Fibroblast of skin of right biceps (primary cell): ENCODE data around the gene NTRK3.
A peak's percentile ranks its signal among the peaks of the same experiment; 100 is the strongest.

ENCODE experiments used
- DNase-seq: peaks from one replicate; pipeline ENCODE4 v3.0.0-alpha.2; 2013

NTRK3 gene

GRCh38 chr15:88230823-88231222, 25.7 kb downstream of the NTRK3 start:
- DNase-seq, result no peak

DNA sequence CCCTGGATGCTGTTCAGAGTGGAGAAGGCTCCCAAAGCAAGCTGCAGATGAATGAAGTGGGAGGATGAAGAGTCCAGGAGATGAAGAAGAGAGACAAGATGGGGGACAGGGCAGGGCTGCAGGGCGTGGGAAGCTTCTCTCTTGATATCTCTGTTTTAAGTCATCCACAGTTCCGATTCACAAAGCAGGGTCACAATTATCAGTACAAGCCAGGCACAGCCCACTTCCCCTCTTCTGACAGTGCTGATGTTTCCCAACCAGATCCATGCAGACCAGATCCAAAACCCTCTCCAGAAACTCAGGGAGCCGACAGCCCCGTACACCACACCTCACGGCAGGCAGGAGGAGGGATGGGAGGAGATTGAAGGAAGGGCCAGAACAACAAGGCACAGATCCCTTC, 31.1 kb downstream of the NTRK3 start:
- no peak for DNase-seq

- no peak for DNase-seq
Observed at GRCh38 chr15:88223084-88223483, 33.5 kb downstream of the NTRK3 start.

- no peak for DNase-seq
Observed at GRCh38 chr15:88221836-88222235, 34.7 kb downstream of the NTRK3 start.

DNA sequence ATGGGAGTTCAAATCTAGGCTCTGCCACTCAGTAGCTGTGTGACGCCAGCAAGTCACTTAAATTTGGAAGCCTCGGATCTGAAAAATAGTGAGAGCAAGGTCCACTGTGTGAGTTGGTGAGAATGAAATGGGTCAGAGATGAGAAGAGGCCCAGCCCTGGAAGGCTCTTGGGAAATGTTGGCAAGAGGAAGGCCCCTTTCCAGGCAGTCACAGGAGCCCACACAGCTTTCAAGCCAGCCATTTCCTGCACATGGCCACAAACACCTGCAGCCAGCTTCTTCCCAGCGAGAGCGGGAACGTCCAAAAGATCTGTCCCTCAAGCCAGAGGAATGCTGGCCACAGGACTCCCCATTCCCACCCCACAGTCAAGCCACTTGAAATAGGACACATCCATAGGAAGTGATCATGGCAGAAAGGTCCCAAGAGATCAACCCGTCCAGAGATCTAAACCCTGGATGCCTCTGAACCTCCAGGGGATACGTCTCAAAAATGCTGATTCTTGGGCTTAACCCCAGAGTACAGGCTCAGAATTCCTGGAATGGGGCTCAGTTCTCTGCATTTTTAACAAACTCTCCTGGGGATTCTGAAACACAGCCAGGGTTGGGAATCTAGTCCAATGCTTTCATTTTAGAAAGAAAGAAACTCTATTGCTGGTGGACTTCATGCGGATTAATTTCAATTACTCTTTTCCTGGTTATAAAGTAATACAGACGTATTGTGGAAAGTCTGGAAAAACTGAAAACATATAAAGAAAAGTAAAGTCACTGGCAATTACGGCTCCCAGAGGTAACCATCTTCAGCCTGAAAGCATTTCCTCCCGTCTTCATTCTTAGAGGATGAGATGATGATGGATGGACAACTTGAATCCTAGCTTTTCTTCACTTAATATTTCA, 35.9 kb downstream of the NTRK3 start:
- DNase-seq, result peak; percentile 46

- DNase-seq, result no peak
Observed at GRCh38 chr15:88219623-88220022, 36.9 kb downstream of the NTRK3 start.

GRCh38 chr15:88218557-88219221, 37.9 kb downstream of the NTRK3 start:
- DNase-seq, result no peak

GRCh38 chr15:88215066-88215648, 41.4 kb downstream of the NTRK3 start:
- no peak for DNase-seq

- DNase-seq, result no peak
Observed at GRCh38 chr15:88209111-88209510, 47.4 kb downstream of the NTRK3 start.

GRCh38 chr15:88208396-88208795, 48.1 kb downstream of the NTRK3 start:
- DNase-seq, result no peak

DNA sequence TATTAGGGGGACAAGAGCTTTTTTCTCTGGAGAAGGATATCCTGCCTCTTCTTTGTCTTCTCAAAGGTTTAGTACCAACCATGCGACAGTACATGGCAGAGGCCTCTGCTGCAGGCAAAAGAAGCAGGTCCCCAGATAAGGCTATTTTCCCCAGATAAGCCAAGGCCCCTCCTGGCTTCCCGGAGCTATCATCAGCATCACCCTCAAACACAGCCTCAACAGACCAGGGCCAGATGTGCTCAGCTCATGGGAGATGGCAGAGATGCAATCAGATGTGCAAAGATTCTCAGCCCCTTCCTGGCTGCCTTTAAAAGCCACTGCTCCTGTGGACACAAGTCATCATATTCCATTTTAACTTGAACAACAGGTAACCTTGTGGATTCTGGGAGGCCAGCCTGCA, 49.0 kb downstream of the NTRK3 start:
- no peak for DNase-seq

- peak; percentile 7 for DNase-seq
Observed at GRCh38 chr15:88204584-88204983, 52.0 kb downstream of the NTRK3 start.

- DNase-seq, result peak; percentile 51
Observed at GRCh38 chr15:88202231-88202630, 54.3 kb downstream of the NTRK3 start.

DNA sequence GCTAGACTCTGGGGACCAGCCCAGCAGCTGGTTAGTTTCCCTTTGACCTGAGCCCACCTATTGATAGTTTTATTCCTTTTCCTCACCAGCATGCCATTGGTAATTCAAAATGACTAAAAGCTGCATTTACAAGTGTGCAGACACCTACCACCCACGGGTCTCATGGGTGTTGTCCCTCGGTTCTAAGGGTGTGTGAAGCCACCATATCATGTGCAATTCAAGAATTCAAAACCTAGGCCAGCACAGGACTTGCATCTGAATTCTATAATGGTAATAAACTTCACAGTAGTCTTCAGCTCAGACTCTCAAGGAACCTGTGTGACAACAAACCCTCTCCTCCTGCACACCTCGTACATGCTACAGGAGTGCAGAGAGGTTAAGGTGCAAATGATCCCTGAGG, 55.3 kb downstream of the NTRK3 start:
- no peak for DNase-seq

GRCh38 chr15:88196961-88197360, 59.6 kb downstream of the NTRK3 start:
- no peak for DNase-seq

DNA sequence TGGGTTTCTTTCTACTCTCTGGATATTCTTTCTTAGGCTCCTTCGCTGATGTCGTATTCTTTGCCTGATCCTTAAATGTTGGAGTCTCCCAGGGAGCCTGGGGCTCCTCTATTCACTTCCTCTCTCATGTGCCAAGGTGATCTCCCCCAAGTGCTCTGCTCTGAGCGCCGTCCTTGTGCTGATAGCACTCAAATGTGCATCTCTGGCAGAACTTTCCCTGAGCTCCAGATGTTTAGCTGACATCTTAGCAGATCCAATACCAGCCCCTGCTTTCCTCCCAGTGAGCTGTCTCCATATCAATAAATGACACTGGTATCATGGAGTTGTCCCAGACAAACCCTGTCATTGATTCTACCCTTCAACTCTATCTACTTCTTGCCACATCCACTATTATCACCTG, 62.4 kb downstream of the NTRK3 start:
- DNase-seq, result no peak

GRCh38 chr15:88193415-88193814, 63.1 kb downstream of the NTRK3 start:
- DNase-seq, result no peak

- DNase-seq, result no peak
Observed at GRCh38 chr15:88191812-88192165, 64.8 kb downstream of the NTRK3 start.

DNA sequence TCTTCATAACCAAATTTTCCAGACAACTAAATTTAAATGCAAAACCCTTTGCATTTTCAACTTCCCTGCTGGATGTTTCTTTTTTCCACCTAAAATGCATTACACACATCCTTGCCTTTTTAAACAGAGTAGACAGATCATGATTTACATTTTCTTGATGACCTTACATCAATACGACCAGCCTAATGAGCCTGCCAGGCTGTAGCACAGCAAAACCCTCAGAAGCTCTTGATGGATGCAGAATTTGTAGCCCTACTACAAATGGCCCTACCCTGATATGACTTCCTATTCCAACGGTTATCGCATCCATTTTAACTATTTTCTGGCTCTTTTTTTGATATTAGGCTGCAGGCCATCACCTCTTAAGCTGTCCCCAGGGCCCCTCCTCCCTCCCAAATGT, 66.3 kb downstream of the NTRK3 start:
- DNase-seq, result no peak

GRCh38 chr15:88188300-88188699, 68.2 kb downstream of the NTRK3 start:
- DNase-seq, result no peak

GRCh38 chr15:88187195-88187594, 69.3 kb downstream of the NTRK3 start:
- DNase-seq, result peak; percentile 13

DNA sequence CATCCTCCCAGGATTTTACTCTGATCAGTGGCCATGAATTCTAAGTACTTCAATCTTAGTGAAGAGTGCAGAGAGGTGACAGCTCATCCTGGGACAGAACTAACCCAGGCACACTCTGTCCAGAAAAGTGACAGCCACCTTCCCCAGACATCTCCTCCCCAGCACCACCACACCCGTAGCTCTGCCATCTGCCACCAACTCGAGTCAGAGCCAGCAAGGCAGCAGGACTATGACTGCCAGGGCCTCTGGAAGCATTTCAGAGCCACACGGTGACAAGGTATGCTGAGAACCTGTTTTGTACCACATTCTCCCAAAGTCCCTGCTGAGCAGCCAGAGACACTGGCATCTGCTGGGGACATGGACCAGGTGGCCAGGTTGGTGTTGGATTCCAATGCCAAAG, 71.0 kb downstream of the NTRK3 start:
- DNase-seq, result no peak

- no peak for DNase-seq
Observed at GRCh38 chr15:88181613-88182012, 74.9 kb downstream of the NTRK3 start.

DNA sequence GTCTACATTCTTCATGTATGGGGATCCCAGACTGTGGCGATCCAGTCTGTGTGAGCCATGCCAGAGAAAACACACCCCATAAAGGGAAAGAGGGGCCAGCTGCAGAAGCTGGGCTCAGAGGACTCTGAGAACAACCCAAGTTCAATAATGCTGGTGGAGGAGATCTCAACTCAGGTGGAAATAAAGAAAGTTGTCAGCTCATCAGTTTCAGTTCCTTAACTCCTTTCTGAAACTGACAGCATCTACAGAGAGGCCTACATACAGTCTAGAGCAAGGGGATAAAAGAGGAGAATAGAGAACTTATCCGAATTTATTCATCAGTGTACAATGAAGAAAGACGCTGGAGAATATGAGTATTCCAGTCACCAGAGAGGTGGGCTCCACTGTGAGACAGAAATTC, 77.0 kb downstream of the NTRK3 start:
- DNase-seq, result no peak
